Mesenchymal stem cell (in vitro differentiated cells and primary cell): ENCODE data around the gene DPYD.

ENCODE experiments used
- DNase-seq: peaks from one replicate; pipeline ENCODE4 v3.0.0-alpha.2; 2013
- H2AFZ ChIP-seq: one replicate; pipeline ENCODE4 v1.6.1; 2013; ENCODE audit warnings: low read depth, mild to moderate bottlenecking, control low read depth, inconsistent platforms, low read length, moderate library complexity
- H2AK5ac ChIP-seq: 2 replicates; pipeline ENCODE4 v1.6.1; 2013; ENCODE audit warnings: low read length, moderate library complexity, mild to moderate bottlenecking, inconsistent platforms; ENCODE audit not compliant: severe bottlenecking
- H2BK120ac ChIP-seq: one replicate; pipeline ENCODE4 v1.6.1; 2013; ENCODE audit warnings: low read depth, mild to moderate bottlenecking, inconsistent platforms, low read length, moderate library complexity
- H2BK12ac ChIP-seq, 2 experiments: one replicate each; pipeline ENCODE4 v1.6.1; 2013; ENCODE audit warnings: inconsistent platforms in 2 of 2, low read length in 2 of 2, mild to moderate bottlenecking in 2 of 2, moderate library complexity in 2 of 2, control low read depth in 1 of 2
- H2BK15ac ChIP-seq: one replicate; pipeline ENCODE4 v1.6.1; 2013; ENCODE audit warnings: mild to moderate bottlenecking, low read depth, inconsistent platforms; ENCODE audit not compliant: poor library complexity, severe bottlenecking
- H2BK5ac ChIP-seq: 2 replicates; pipeline ENCODE4 v1.6.1; 2013; ENCODE audit warnings: low read depth, mild to moderate bottlenecking, low read length, control low read depth, inconsistent platforms; ENCODE audit not compliant: poor library complexity, severe bottlenecking
- H3K14ac ChIP-seq, 2 experiments: one replicate each; pipeline ENCODE4 v1.6.1; 2013; ENCODE audit warnings: inconsistent platforms in 2 of 2, low read length in 2 of 2, control low read depth in 1 of 2, mild to moderate bottlenecking in 1 of 2, moderate library complexity in 1 of 2
- H3K18ac ChIP-seq, 2 experiments: one replicate each; pipeline ENCODE4 v1.6.1; 2013; ENCODE audit warnings: inconsistent platforms in 2 of 2, low read length in 2 of 2, control low read depth in 1 of 2, low read depth in 1 of 2, mild to moderate bottlenecking in 1 of 2
- H3K23ac ChIP-seq, 2 experiments: one replicate each; pipeline ENCODE4 v1.6.1; 2013; ENCODE audit warnings: inconsistent platforms in 2 of 2, low read length in 2 of 2, mild to moderate bottlenecking in 2 of 2, moderate library complexity in 2 of 2, control low read depth in 1 of 2
- H3K27ac ChIP-seq: 2 replicates; pipeline ENCODE4 v1.5.1; 2013; ENCODE audit warnings: mild to moderate bottlenecking, moderate library complexity, low read length, control low read depth, inconsistent platforms; ENCODE audit not compliant: poor library complexity, severe bottlenecking
- H3K27me3 ChIP-seq, 2 experiments: 2 replicates each; pipeline versions ENCODE4 v1.6.1 to v1.7.0; 2013; ENCODE audit warnings: low read length in 2 of 2, mild to moderate bottlenecking in 2 of 2, moderate library complexity in 2 of 2, control low read depth in 1 of 2, inconsistent platforms in 1 of 2; ENCODE audit not compliant: control insufficient read depth in 1 of 2, insufficient read depth in 1 of 2
- H3K36me3 ChIP-seq, 2 experiments: 2 replicates each; pipeline versions ENCODE4 v1.6.1 to v1.7.0; 2013; ENCODE audit warnings: low read length in 2 of 2, control low read depth in 1 of 2, inconsistent platforms in 1 of 2, low read depth in 1 of 2, mild to moderate bottlenecking in 1 of 2; ENCODE audit not compliant: insufficient read depth in 2 of 2, control insufficient read depth in 1 of 2
- H3K4ac ChIP-seq, 2 experiments: one replicate each; pipeline ENCODE4 v1.6.1; 2013; ENCODE audit warnings: inconsistent platforms in 2 of 2, low read length in 2 of 2, mild to moderate bottlenecking in 2 of 2, moderate library complexity in 2 of 2, control low read depth in 1 of 2, low read depth in 1 of 2
- H3K4me1 ChIP-seq: 2 replicates; pipeline ENCODE4 v1.6.1; 2013; ENCODE audit warnings: low read depth, low read length, control low read depth; ENCODE audit not compliant: control insufficient read depth, insufficient read depth
- H3K4me2 ChIP-seq: 2 replicates; pipeline ENCODE4 v1.6.1; 2013; ENCODE audit warnings: low read length, mild to moderate bottlenecking, inconsistent platforms; ENCODE audit not compliant: poor library complexity, severe bottlenecking
- H3K4me3 ChIP-seq, 2 experiments: 2 replicates each; pipeline versions ENCODE4 v1.5.1 to v1.7.0; 2013; ENCODE audit warnings: low read length in 2 of 2, mild to moderate bottlenecking in 2 of 2, control low read depth in 1 of 2, low read depth in 1 of 2; ENCODE audit not compliant: insufficient read depth in 1 of 2
- H3K79me1 ChIP-seq: replicated peaks from 2 replicates; pipeline ENCODE4 v1.6.1; 2013; ENCODE audit warnings: mild to moderate bottlenecking, control low read depth, low read length, inconsistent platforms; ENCODE audit not compliant: poor library complexity, severe bottlenecking
- H3K9ac ChIP-seq: 2 replicates; pipeline ENCODE4 v1.7.0; 2013; ENCODE audit warnings: mild to moderate bottlenecking, low read length, moderate library complexity
- H3K9me3 ChIP-seq: 2 replicates; pipeline ENCODE4 v1.7.0; 2013; ENCODE audit warnings: mild to moderate bottlenecking, low read length; ENCODE audit not compliant: control insufficient read depth
- H4K8ac ChIP-seq: one replicate; pipeline ENCODE4 v1.6.1; 2013; ENCODE audit warnings: inconsistent platforms, mild to moderate bottlenecking, low read length, moderate library complexity
- H4K91ac ChIP-seq: one replicate; pipeline ENCODE4 v1.6.1; 2013; ENCODE audit warnings: mild to moderate bottlenecking, low read length, inconsistent platforms
- WGBS: methylation state at CpG from one replicate; pipeline ENCODE4 v1.1.7; 2013; ENCODE audit warnings: mixed read lengths; 5-methylcytosine and 5-hydroxymethylcytosine counted together

Gene DPYD

GRCh38 chr1:97744977-97745376, 175.9 kb downstream of the DPYD start:
- Histone ChIP-seq H3K36me3 (no peaks in the 10 kb centered on the region), H2AK5ac (no peak overlapping the region), H3K27me3 (no peaks in the 10 kb centered on the region), H3K27ac (no peak overlapping the region), H2BK120ac (no peak overlapping the region), H3K23ac (no peak overlapping the region), H2BK5ac (no peak overlapping the region), H3K4me1 (no peaks in the 10 kb centered on the region), H3K4ac (no peak overlapping the region), H4K8ac (no peak overlapping the region), H3K4me2 (no peak overlapping the region), H3K9ac (no peak overlapping the region), H4K91ac (no peak overlapping the region), H3K14ac (no peak overlapping the region), H2BK12ac (no peak overlapping the region), H2BK15ac (no peak overlapping the region), H2AFZ (no peak overlapping the region), H3K79me1 (no peaks in the 10 kb centered on the region), H3K9me3 (no peaks in the 10 kb centered on the region), H3K18ac (no peak overlapping the region), H3K4me3 (no peak overlapping the region)
- no peak for DNase-seq

GRCh38 chr1:97743129-97743528, 177.7 kb downstream of the DPYD start:
- Histone ChIP-seq H2BK15ac (no peak overlapping the region), H3K9me3 (no peaks in the 10 kb centered on the region), H3K4me2 (no peak overlapping the region), H3K18ac (no peak overlapping the region), H3K4me1 (no peaks in the 10 kb centered on the region), H3K14ac (no peak overlapping the region), H2BK12ac (no peak overlapping the region), H3K4me3 (no peak overlapping the region), H2AK5ac (no peak overlapping the region), H3K79me1 (no peaks in the 10 kb centered on the region), H4K8ac (no peak overlapping the region), H3K9ac (no peak overlapping the region), H3K4ac (no peak overlapping the region), H2AFZ (no peak overlapping the region), H2BK120ac (no peak overlapping the region), H2BK5ac (no peak overlapping the region), H3K27me3 (no peaks in the 10 kb centered on the region), H3K36me3 (peaks cover 0 to 3% of the 10 kb centered on the region in 2 experiments), H4K91ac (no peak overlapping the region), H3K27ac (no peak overlapping the region), H3K23ac (no peak overlapping the region)
- DNase-seq: no peak
- 88% methylated on average over 2 of the region's 3 CpGs for WGBS

DNA sequence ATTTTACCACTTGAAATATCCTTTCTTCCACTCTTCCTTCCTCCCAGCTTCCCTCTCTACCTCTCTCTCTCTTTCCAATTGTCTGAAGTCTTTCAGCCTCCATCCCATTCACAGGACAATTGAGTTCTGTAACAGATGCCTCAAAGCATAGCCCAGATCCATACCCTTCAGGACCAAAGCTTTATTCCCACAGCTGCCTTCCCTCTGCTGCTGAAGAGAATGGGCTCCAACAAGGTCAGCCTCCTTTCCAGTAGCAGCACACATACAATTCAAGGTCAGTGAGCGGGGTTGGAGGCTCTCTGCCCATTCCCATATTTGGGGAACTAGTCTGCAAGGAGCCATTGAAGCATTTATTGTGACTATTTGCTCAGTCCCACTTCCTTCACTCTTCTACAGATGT, 179.9 kb downstream of the DPYD start:
- Histone ChIP-seq H4K91ac (no peak overlapping the region), H3K4me3 (no peak overlapping the region), H3K23ac (no peak overlapping the region), H2AK5ac (no peak overlapping the region), H3K4ac (no peak overlapping the region), H3K18ac (no peak overlapping the region), H2AFZ (no peak overlapping the region), H3K27ac (no peak overlapping the region), H3K9me3 (no peaks in the 10 kb centered on the region), H3K27me3 (no peaks in the 10 kb centered on the region), H3K4me2 (no peak overlapping the region), H3K9ac (no peak overlapping the region), H2BK5ac (no peak overlapping the region), H3K4me1 (no peaks in the 10 kb centered on the region), H2BK120ac (no peak overlapping the region), H2BK12ac (no peak overlapping the region), H3K79me1 (no peaks in the 10 kb centered on the region), H3K36me3 (peaks cover 0 to 7% of the 10 kb centered on the region in 2 experiments), H2BK15ac (no peak overlapping the region), H4K8ac (no peak overlapping the region), H3K14ac (no peak overlapping the region)
- no peak for DNase-seq
- 80% methylated on average over 1 of the region's 1 CpG for WGBS

- WGBS: 88% methylated on average over 1 of the region's 2 CpGs
- no peak overlapping the region for H4K8ac ChIP-seq
- no peak overlapping the region for H3K27ac ChIP-seq
- H3K9me3 ChIP-seq: no peaks in the 10 kb centered on the region
- no peak overlapping the region for H2AK5ac ChIP-seq
- no peak overlapping the region for H3K18ac ChIP-seq
- no peak overlapping the region for H2AFZ ChIP-seq
- no peak overlapping the region for H2BK12ac ChIP-seq
- no peaks in the 10 kb centered on the region for H3K4me1 ChIP-seq
- no peak overlapping the region for H3K4me2 ChIP-seq
- no peak overlapping the region for H3K23ac ChIP-seq
- no peak overlapping the region for H4K91ac ChIP-seq
- H2BK120ac ChIP-seq: no peak overlapping the region
- no peak overlapping the region for H3K4me3 ChIP-seq
- no peak overlapping the region for H3K4ac ChIP-seq
- no peak overlapping the region for H3K14ac ChIP-seq
- H2BK5ac ChIP-seq: no peak overlapping the region
- no peak for DNase-seq
- no peak overlapping the region for H3K9ac ChIP-seq
- no peaks in the 10 kb centered on the region for H3K79me1 ChIP-seq
- peaks cover 0 to 7% of the 10 kb centered on the region in 2 experiments for H3K36me3 ChIP-seq
- no peak overlapping the region for H2BK15ac ChIP-seq
- H3K27me3 ChIP-seq: no peaks in the 10 kb centered on the region
These were observed 181.2 kb downstream of the DPYD start for GRCh38 chr1:97739596-97740103.
